ENCODE measurements around the gene USP37. TPM values are rescaled to one million over a fixed set of nuclear protein-coding genes. Genes with fewer than 3 reads are reported as not detected.
A peak's percentile ranks its signal among the peaks of the same experiment; 100 is the strongest.

Gene USP37
- total RNA-seq, 2 donors from 2014 or later: 6.0 to 14.5 TPM

- Histone ChIP-seq H3K9me3 (no peaks in the 10 kb centered on the region), H3K27ac (no peak overlapping the region), H3K4me3 (no peak overlapping the region), H3K27me3 (no peaks in the 10 kb centered on the region), H3K4me1 (peaks cover 39% of the 10 kb centered on the region), H3K36me3 (replicated peaks in 1 of 2; ENCODE audit: insufficient read depth in 1 of 2, low read depth in 2 of 2) (no peaks in the 10 kb centered on the region)
- no peak for DNase-seq
- intact Hi-C loops (cut with DNase I): no loop called here
- ATAC-seq: no peak
- WGBS, 2 donors: 73 to 79% methylated on average over 9 of the region's 9 CpGs
- TF ChIP-seq CTCF (IDR thresholded peaks at IDR 0.05): no peak
- no peak for TF ChIP-seq POLR2A (IDR thresholded peaks at IDR 0.05)
Measured at GRCh38 chr2:218422403-218423086, 145.6 kb downstream of the USP37 start.

- Histone ChIP-seq H3K9me3 (no peaks in the 10 kb centered on the region), H3K27me3 (no peaks in the 10 kb centered on the region), H3K27ac (no peak overlapping the region), H3K36me3 (replicated peaks in 1 of 2; ENCODE audit: insufficient read depth in 1 of 2, low read depth in 2 of 2) (no peaks in the 10 kb centered on the region), H3K4me3 (no peak overlapping the region), H3K4me1 (peaks cover 39% of the 10 kb centered on the region)
- intact Hi-C loops (cut with DNase I): no loop called here
- WGBS, 2 donors: 84 to 90% methylated on average over 2 of the region's 2 CpGs
- TF ChIP-seq CTCF (IDR thresholded peaks at IDR 0.05) (no peak), POLR2A (IDR thresholded peaks at IDR 0.05) (no peak)
- DNase-seq: no peak
- ATAC-seq: no peak
Measured at GRCh38 chr2:218421027-218421426, 147.1 kb downstream of the USP37 start.

- TF ChIP-seq POLR2A (IDR thresholded peaks at IDR 0.05) (no peak), CTCF (IDR thresholded peaks at IDR 0.05) (no peak)
- WGBS, 2 donors: 33 to 56% methylated on average over 1 to 7 of the region's 7 CpGs
- Histone ChIP-seq H3K9me3 (no peaks in the 10 kb centered on the region), H3K4me3 (no peak overlapping the region), H3K36me3 (replicated peaks in 1 of 2; ENCODE audit: insufficient read depth in 1 of 2, low read depth in 2 of 2) (no peaks in the 10 kb centered on the region), H3K27ac (peak overlapping the region in 2 of 4 donors; percentile 53 to 79), H3K4me1 (peaks cover 39% of the 10 kb centered on the region), H3K27me3 (no peaks in the 10 kb centered on the region)
- no peak for DNase-seq
- no peak for ATAC-seq
- intact Hi-C loops (cut with DNase I): loop anchor here (10.0 kb wide), 2 partner anchors 45 to 225 kb away; no protein-coding TSS in a partner anchor
Measured at GRCh38 chr2:218419630-218420216, 148.4 kb downstream of the USP37 start.

GRCh38 chr2:218418717-218419458 lies 149.3 kb downstream of the USP37 start, which contains the start of gene VIL1:
Gene VIL1 (plus strand): TSS chr2:218419123. CDS start chr2:218423779, 4,656 bp downstream.
- Histone ChIP-seq H3K36me3 (replicated peaks in 1 of 2; ENCODE audit: insufficient read depth in 1 of 2, low read depth in 2 of 2) (no peaks in the 10 kb centered on the region), H3K9me3 (no peaks in the 10 kb centered on the region), H3K4me1 (peaks cover 39% of the 10 kb centered on the region), H3K27ac (peak within 1 kb of the TSS in 3 of 4 donors; percentile 53 to 79 (median 64)), H3K4me3 (no peak within 1 kb of the TSS), H3K27me3 (no peaks in the 10 kb centered on the region)
- ATAC-seq (peak; percentile 94), DNase-seq (peak; percentile 83 to 92 (median 87))
- intact Hi-C loops (cut with DNase I): loop anchor here (10.0 kb wide), 2 partner anchors 46 to 226 kb away; no protein-coding TSS in a partner anchor
- WGBS, 2 donors: 27 to 29% methylated on average over 3 to 9 of the region's 9 CpGs
- TF ChIP-seq CTCF (IDR thresholded peaks at IDR 0.05) (no peak), POLR2A (IDR thresholded peaks at IDR 0.05) (peak in 2 of 3 donors; percentile 50 to 51)

All from body of pancreas (tissue), 4 donors.